Tibial artery (tissue), 4 donors: Measurements from ENCODE around the gene NLRC5.
A peak's percentile ranks its signal among the peaks of the same experiment; 100 is the strongest.
"Not testable (repeated sequence)": the region's sequence is repeated elsewhere in the genome, so short reads cannot be mapped to it uniquely, and the experiment has no call there.

Source experiments
- DNase-seq, 2 donors: peaks; one replicate each; pipeline ENCODE4 v3.0.0-alpha.2; 2019
- H3K27ac ChIP-seq, 2 donors: fragments of 200-600 bp; sonication (generic) in 1 of 2; 1 replicate in 1 of 2; 2 replicates in 1 of 2; pipeline ENCODE4 v1.5.1; 2018 to 2019; ENCODE audit warnings: mild to moderate bottlenecking in 1 of 2
- H3K27me3 ChIP-seq, 2 donors: fragments of 200-600 bp; sonication (generic) in 1 of 2; one replicate each; pipeline versions ENCODE4 v1.5.1 to v1.6.0; 2016 to 2019
- H3K36me3 ChIP-seq, 3 donors: fragments of 200-600 bp; sonication (generic) in 2 of 3; one replicate each; pipeline ENCODE4 v1.5.1; 2016 to 2019; ENCODE audit warnings: mild to moderate bottlenecking in 2 of 3
- H3K4me1 ChIP-seq, 4 donors: fragments of 200-600 bp; sonication (generic) in 2 of 4; 1 replicate in 3 of 4; 2 replicates in 1 of 4; pipeline ENCODE4 v1.5.1; 2016 to 2019
- H3K4me3 ChIP-seq, 2 donors: fragments of 200-600 bp; sonication (generic) in 1 of 2; 1 replicate in 1 of 2; 2 replicates in 1 of 2; pipeline ENCODE4 v1.5.1; 2018 to 2019; ENCODE audit warnings: mild to moderate bottlenecking in 2 of 2
- H3K9me3 ChIP-seq, 3 donors: fragments of 200-600 bp; sonication (generic) in 1 of 3; one replicate each; pipeline ENCODE4 v1.5.1; 2016 to 2019
- intact Hi-C: fragments of 100-400 bp; cut with DNase I; formaldehyde crosslinking; loops from one replicate; pipeline ENCODE4 v1.15.0; 2023; ENCODE audit warnings: low total_unique reads
- TF ChIP-seq, protein P1 (sequence below), 2 experiments: fragments of 200-600 bp in 1 of 2; fragments of 450-650 bp in 1 of 2; IDR thresholded peaks; one replicate each; pipeline ENCODE4 v1.5.1; 2017 to 2019; ENCODE audit warnings: antibody characterized with exemption in 2 of 2, mild to moderate bottlenecking in 1 of 2, moderate library complexity in 1 of 2

The NLRC5 gene

DNA sequence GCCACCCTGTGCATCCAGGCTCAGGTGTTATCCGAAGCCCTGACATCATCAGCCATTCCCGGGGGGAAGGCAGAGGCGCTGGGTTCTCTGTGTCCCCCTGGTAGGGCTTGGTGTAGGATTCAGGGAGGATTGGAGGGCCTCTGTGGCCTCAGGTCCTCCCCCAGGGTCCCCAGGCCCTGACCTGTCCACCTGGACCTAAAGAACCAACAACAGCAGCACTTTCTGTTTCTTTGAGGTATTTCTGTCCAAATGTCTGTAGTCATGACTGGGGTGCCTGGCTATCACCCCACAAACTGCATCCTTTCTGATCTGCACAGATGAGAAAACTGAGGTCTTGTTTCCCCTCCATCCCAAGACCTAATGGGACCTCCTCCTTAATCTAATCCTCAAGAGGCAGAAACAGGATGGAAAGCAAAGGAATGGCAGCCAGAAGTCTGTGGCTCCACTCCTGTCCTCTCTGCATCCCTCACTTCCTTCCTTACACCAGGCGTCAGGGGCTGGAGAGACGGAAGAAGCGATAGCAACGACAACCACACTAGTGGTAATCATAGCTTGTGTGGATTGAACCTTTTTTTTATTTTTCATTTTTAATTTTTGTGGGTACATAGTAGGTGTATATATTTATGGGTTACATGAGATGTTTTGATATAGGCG is 11.8 kb downstream of the NLRC5 start:
- no peak for DNase-seq
- H3K4me1 ChIP-seq: peaks cover 0 to 26% (median 24%) of the 10 kb centered on the region in 4 donors
- H3K9me3 ChIP-seq: no peaks in the 10 kb centered on the region
- H3K36me3 ChIP-seq: peaks cover 0 to 8% (median 0%) of the 10 kb centered on the region in 3 donors
- H3K27me3 ChIP-seq: no peaks in the 10 kb centered on the region
- H3K27ac ChIP-seq: peak overlapping the region; percentile 54 to 72
- intact Hi-C loops: no loop called here
- TF ChIP-seq, protein P1, sequence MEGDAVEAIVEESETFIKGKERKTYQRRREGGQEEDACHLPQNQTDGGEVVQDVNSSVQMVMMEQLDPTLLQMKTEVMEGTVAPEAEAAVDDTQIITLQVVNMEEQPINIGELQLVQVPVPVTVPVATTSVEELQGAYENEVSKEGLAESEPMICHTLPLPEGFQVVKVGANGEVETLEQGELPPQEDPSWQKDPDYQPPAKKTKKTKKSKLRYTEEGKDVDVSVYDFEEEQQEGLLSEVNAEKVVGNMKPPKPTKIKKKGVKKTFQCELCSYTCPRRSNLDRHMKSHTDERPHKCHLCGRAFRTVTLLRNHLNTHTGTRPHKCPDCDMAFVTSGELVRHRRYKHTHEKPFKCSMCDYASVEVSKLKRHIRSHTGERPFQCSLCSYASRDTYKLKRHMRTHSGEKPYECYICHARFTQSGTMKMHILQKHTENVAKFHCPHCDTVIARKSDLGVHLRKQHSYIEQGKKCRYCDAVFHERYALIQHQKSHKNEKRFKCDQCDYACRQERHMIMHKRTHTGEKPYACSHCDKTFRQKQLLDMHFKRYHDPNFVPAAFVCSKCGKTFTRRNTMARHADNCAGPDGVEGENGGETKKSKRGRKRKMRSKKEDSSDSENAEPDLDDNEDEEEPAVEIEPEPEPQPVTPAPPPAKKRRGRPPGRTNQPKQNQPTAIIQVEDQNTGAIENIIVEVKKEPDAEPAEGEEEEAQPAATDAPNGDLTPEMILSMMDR (IDR thresholded peaks at IDR 0.05): no peak
- H3K4me3 ChIP-seq: no peak overlapping the region

DNA sequence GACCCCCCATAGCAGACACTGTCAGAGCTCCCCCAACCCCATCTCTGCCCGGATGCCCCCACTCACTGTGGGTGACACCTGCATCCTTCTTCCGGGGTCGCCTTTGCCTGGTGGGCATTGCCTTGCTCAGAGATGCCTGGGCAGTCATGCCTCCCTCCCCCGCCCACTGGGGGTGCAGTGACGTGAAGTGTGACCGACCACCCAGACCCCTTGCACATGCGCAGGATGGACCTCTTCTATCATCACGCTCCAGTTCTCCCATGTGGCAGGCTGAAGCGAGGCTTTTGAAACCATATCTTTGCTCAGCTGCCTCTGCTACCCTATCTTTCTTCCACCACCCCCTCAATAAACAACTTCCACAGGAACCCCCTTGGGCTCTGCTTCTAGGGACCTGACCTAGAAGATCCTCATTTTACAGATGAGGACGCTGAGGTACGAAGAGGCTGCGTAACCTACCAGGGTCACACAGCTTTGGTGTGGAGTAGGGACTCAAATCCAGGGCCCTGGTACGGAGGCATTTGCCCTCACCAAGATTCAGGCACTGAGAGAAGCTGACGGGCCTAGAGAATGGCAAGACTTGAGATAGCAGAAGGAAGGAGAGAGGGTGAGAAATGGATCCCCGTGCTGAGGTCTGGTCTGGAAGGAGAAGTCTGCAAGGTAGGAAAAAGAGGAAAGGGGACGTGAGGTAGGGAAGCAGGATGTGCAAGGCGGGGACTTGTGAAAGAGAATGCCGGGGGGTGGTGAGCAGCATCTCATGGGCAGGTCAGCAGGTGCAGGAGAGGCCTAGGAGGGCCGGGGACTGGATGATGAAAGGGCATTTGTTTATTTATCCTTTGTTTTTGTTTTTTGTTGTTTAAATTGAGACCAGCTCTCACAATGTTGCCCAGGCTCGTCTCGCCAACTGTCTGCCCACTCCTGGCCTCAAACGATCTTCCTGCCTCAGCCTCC is 14.4 kb downstream of the NLRC5 start:
- Histone ChIP-seq H3K4me1 (peaks cover 0 to 26% (median 24%) of the 10 kb centered on the region in 4 donors), H3K36me3 (peaks cover 0 to 8% (median 0%) of the 10 kb centered on the region in 3 donors), H3K9me3 (no peaks in the 10 kb centered on the region), H3K27ac (no peak overlapping the region), H3K27me3 (no peaks in the 10 kb centered on the region), H3K4me3 (no peak overlapping the region)
- TF ChIP-seq, protein P1 (IDR thresholded peaks at IDR 0.05): no peak
- intact Hi-C loops: no loop called here
- DNase-seq: peak in 1 of 2 donors; percentile 35

DNA sequence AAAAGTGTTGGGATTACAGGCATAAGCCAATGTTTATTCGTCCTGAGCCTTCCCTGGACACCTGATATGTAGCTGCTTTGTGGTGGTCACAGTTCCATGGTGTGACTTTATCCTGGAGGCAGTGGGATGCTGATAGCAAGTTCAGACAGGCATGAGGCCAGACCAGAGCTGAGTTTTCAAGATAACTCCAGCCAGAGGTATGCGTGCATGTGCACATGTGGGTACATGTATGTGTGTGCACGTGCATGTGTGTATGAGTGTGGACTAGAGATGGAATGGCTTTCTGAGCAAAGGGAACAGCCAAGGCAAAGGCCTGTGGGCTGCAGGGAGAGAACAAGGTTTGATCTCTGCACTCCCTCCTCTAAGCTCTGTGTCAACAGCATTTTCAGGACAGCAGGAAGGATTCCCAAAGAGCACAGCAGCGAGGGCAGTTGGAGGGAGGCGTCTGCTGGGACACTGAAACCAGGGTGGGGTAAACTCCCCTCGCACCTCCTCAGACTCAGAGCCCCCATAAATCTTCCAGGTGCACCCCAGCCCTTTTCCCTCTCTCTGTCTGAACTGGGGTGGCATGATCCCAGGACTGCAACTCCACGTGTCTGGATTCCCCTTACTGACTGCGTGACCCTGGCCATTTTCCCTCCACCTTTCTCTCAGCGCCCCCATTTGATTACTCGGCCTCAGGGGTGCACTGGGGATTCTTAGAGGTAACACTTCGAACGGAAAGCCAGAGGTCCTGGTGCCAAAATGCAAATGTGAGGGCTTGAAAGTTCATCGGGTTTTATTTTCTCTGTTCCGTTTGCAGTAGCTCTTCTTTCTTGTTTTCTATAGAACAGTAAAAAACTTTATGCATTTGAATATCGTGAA is 15.3 kb downstream of the NLRC5 start:
- no peak overlapping the region for H3K27ac ChIP-seq
- TF ChIP-seq, protein P1 (IDR thresholded peaks at IDR 0.05): no peak
- no peaks in the 10 kb centered on the region for H3K9me3 ChIP-seq
- intact Hi-C loops: no loop called here
- no peak overlapping the region for H3K4me3 ChIP-seq
- H3K4me1 ChIP-seq: peaks cover 0 to 18% (median 16%) of the 10 kb centered on the region in 4 donors
- H3K27me3 ChIP-seq: no peaks in the 10 kb centered on the region
- DNase-seq: peak in 1 of 2 donors; percentile 33
- peaks cover 0 to 8% (median 0%) of the 10 kb centered on the region in 3 donors for H3K36me3 ChIP-seq

DNA sequence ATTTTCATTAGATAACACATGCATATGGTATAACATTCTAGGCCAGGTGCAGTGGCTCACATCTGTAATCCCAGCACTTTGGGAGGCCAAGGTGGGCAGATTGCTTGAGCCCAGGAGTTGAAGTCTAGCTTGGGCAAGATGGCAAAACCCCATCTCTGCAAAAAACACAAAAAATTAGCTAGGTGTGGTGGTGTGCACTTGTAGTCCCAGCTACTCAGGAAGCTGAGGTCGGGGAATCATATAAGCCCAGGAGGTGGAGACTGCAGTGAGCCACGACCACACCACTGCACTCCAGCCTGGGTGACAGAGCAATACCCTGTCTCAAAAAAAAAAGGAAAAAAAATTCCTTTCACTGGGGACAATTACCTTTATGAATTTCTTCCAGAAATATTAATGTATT is 16.2 kb downstream of the NLRC5 start:
- DNase-seq, H3K4me1 ChIP-seq, intact Hi-C loops, H3K4me3 ChIP-seq, H3K27me3 ChIP-seq, H3K27ac ChIP-seq, H3K36me3 ChIP-seq, H3K9me3 ChIP-seq: not testable (repeated sequence)

DNA sequence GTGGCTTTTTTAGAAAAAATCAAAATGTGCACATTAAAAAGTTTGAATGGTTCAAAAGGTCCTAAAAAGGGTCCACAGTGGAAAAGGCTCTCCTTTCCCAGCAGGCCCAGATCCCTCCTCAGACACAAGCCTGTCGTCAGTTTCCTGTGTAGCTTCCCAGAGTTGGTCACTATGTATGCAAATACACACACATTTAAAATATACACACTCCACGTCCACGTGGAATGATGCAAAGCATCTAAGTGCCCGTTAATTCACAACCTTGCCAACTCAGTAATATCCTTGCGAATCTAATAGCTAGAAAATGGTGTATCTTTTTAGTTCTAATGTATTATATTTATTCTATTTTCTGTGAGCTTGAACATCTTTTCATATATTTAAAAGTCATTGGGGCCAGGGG is 17.7 kb downstream of the NLRC5 start:
- intact Hi-C loops: no loop called here
- Histone ChIP-seq H3K9me3 (no peaks in the 10 kb centered on the region), H3K36me3 (peaks cover 0 to 8% (median 0%) of the 10 kb centered on the region in 3 donors), H3K27ac (no peak overlapping the region), H3K4me1 (no peaks in the 10 kb centered on the region), H3K4me3 (no peak overlapping the region), H3K27me3 (no peaks in the 10 kb centered on the region)
- no peak for DNase-seq
- TF ChIP-seq, protein P1 (IDR thresholded peaks at IDR 0.05): no peak
